Loucy (cell line): ENCODE measurements around the gene SHC1.

Experiments used
- H2AFZ ChIP-seq: fragments of 200-600 bp; sonication (generic); 2 replicates; pipeline ENCODE4 v1.6.0; 2016; ENCODE audit warnings: antibody characterized with exemption, mild to moderate bottlenecking, low read length, moderate library complexity
- H3F3A ChIP-seq: fragments of 200-600 bp; 2 replicates; pipeline ENCODE4 v1.6.0; 2016; ENCODE audit warnings: antibody characterized with exemption, low read depth, mild to moderate bottlenecking
- H3K27me3 ChIP-seq: fragments of 200-600 bp; sonication (generic); 2 replicates; pipeline ENCODE4 v1.6.1; 2014; ENCODE audit warnings: low read length, mild to moderate bottlenecking; ENCODE audit not compliant: insufficient read depth, poor library complexity, severe bottlenecking
- H3K36me3 ChIP-seq: fragments of 200-600 bp; sonication (generic); 2 replicates; pipeline ENCODE4 v1.6.1; 2016; ENCODE audit warnings: low read length; ENCODE audit not compliant: insufficient read depth
- H3K4me1 ChIP-seq: fragments of 200-600 bp; sonication (generic); 2 replicates; pipeline ENCODE4 v1.5.1; 2014; ENCODE audit warnings: low read length, mild to moderate bottlenecking; ENCODE audit not compliant: insufficient read depth, poor library complexity, severe bottlenecking
- H3K4me2 ChIP-seq: fragments of 200-600 bp; sonication (generic); 2 replicates; pipeline ENCODE4 v1.6.0; 2014; ENCODE audit warnings: antibody characterized with exemption, low read length, low read depth, mild to moderate bottlenecking; ENCODE audit not compliant: poor library complexity, severe bottlenecking
- H3K4me3 ChIP-seq: fragments of 200-600 bp; sonication (generic); 2 replicates; pipeline ENCODE4 v1.5.1; 2014; ENCODE audit warnings: low read length, mild to moderate bottlenecking, mixed read lengths; ENCODE audit not compliant: poor library complexity, severe bottlenecking
- H3K79me2 ChIP-seq: fragments of 200-600 bp; sonication (generic); 2 replicates; pipeline ENCODE4 v1.6.1; 2014; ENCODE audit warnings: low read length; ENCODE audit not compliant: insufficient read depth
- H3K9ac ChIP-seq: fragments of 200-600 bp; sonication (generic); 2 replicates; pipeline ENCODE4 v1.6.0; 2014; ENCODE audit warnings: mild to moderate bottlenecking, low read depth, low read length, moderate library complexity; ENCODE audit not compliant: poor library complexity, severe bottlenecking
- H3K9me2 ChIP-seq: fragments of 200-600 bp; sonication (generic); replicated peaks from 2 replicates; pipeline ENCODE4 v1.6.1; 2016; ENCODE audit warnings: low read depth, low read length, mixed read lengths
- H3K9me3 ChIP-seq: fragments of 200-600 bp; sonication (generic); 2 replicates; pipeline ENCODE4 v1.6.1; 2014; ENCODE audit warnings: mild to moderate bottlenecking, antibody characterized with exemption, low read length, low read depth; ENCODE audit not compliant: insufficient read depth
- H4K20me1 ChIP-seq: fragments of 200-600 bp; sonication (generic); 2 replicates; pipeline ENCODE4 v1.6.0; 2014; ENCODE audit warnings: antibody characterized with exemption, low read length, mild to moderate bottlenecking; ENCODE audit not compliant: insufficient read depth, poor library complexity, severe bottlenecking
- CTCF ChIP-seq: fragments of 200-600 bp; sonication (generic); conservative IDR thresholded peaks from 2 replicates; pipeline ENCODE4 v1.5.1; 2014; ENCODE audit warnings: mild to moderate bottlenecking, antibody characterized with exemption, low read length
- EZH2phosphoT487 ChIP-seq: fragments of 200-600 bp; IDR thresholded peaks from 2 replicates; pipeline ENCODE4 v1.6.1; 2018; ENCODE audit warnings: antibody characterized with exemption, mild to moderate bottlenecking, moderate library complexity, borderline replicate concordance

Gene SHC1

GRCh38 chr1:154936555-154937084, 33.9 kb downstream of the SHC1 start, which contains the start of gene PMVK:
Gene PMVK (minus strand): TSS chr1:154936719. CDS start chr1:154936685, 34 bp downstream.
- Histone ChIP-seq H3K27me3 (no peaks in the 10 kb centered on the region), H3K79me2 (peaks cover 20% of the 10 kb centered on the region), H3K4me1 (peaks cover 58% of the 10 kb centered on the region), H3K9me3 (no peaks in the 10 kb centered on the region), H3K4me2 (peak within 1 kb of the TSS; percentile 84), H4K20me1 (no peaks in the 10 kb centered on the region), H3K4me3 (peak within 1 kb of the TSS; percentile 90), H2AFZ (peak within 1 kb of the TSS; percentile 89), H3K9ac (peak within 1 kb of the TSS; percentile 89), H3K36me3 (no peaks in the 10 kb centered on the region), H3F3A (peaks cover 8% of the 10 kb centered on the region; the same call in 1 of the 2 replicates), H3K9me2 (no peaks in the 10 kb centered on the region)
- peak; percentile 51 for TF ChIP-seq CTCF
- TF ChIP-seq EZH2phosphoT487, result no peak

- Histone ChIP-seq H3K4me1 (peaks cover 51% of the 10 kb centered on the region), H4K20me1 (no peaks in the 10 kb centered on the region), H2AFZ (peak overlapping the region; percentile 89)
Measured at GRCh38 chr1:154935749-154936554, 34.6 kb downstream of the SHC1 start.

GRCh38 chr1:154934358-154934948, 36.1 kb downstream of the SHC1 start:
- H3K9me3 ChIP-seq, result no peaks in the 10 kb centered on the region
- no peak overlapping the region for H2AFZ ChIP-seq
- H3K4me3 ChIP-seq, result no peak overlapping the region
- peaks cover 20% of the 10 kb centered on the region for H3K79me2 ChIP-seq
- no peaks in the 10 kb centered on the region for H3K36me3 ChIP-seq
- H3K27me3 ChIP-seq, result no peaks in the 10 kb centered on the region
- H3K9me2 ChIP-seq, result no peaks in the 10 kb centered on the region
- no peak overlapping the region for H3K9ac ChIP-seq
- no peak for TF ChIP-seq EZH2phosphoT487
- no peak for TF ChIP-seq CTCF
- H3K4me2 ChIP-seq, result no peak overlapping the region
- H3F3A ChIP-seq, result peaks cover 8% of the 10 kb centered on the region; the same call in 1 of the 2 replicates
- peaks cover 36% of the 10 kb centered on the region for H3K4me1 ChIP-seq
- H4K20me1 ChIP-seq, result no peaks in the 10 kb centered on the region

More at GRCh38 chr1:154935749-154936554, 34.6 kb downstream of the SHC1 start:
- peak overlapping the region; percentile 84 for H3K4me2 ChIP-seq
- H3K9ac ChIP-seq, result peak overlapping the region; percentile 89
- H3K9me3 ChIP-seq, result no peaks in the 10 kb centered on the region
- peaks cover 8% of the 10 kb centered on the region; the same call in 1 of the 2 replicates for H3F3A ChIP-seq
- no peaks in the 10 kb centered on the region for H3K27me3 ChIP-seq
- H3K79me2 ChIP-seq, result peaks cover 20% of the 10 kb centered on the region
- peak overlapping the region; percentile 90 for H3K4me3 ChIP-seq
- no peaks in the 10 kb centered on the region for H3K36me3 ChIP-seq
- no peaks in the 10 kb centered on the region for H3K9me2 ChIP-seq
- TF ChIP-seq CTCF (no peak), EZH2phosphoT487 (no peak)
